Fibroblast of lung (primary cell): ENCODE results near the gene APOA1. TPM values are rescaled to one million over a fixed set of nuclear protein-coding genes. Genes with fewer than 3 reads are reported as not detected.

Experiments used
- DNase-seq, 2 donors: peaks; one replicate each; pipeline versions ENCODE4 v3.0.0 to v3.0.0-alpha.2; 2010; ENCODE audit warnings: low read depth in 2 of 2
- H2AFZ ChIP-seq: 2 replicates; pipeline ENCODE4 v1.5.1; 2012; ENCODE audit warnings: low read length, control low read depth, inconsistent platforms
- H3K27ac ChIP-seq: 2 replicates; pipeline ENCODE4 v1.5.1; 2011; ENCODE audit warnings: low read length, control low read depth; ENCODE audit not compliant: insufficient read depth
- H3K27me3 ChIP-seq: 2 replicates; pipeline ENCODE4 v1.5.1; 2011; ENCODE audit warnings: mild to moderate bottlenecking, low read length; ENCODE audit not compliant: control insufficient read depth, insufficient read depth
- H3K36me3 ChIP-seq: 2 replicates; pipeline ENCODE4 v1.5.1; 2011; ENCODE audit warnings: low read length; ENCODE audit not compliant: control insufficient read depth, insufficient read depth
- H3K4me1 ChIP-seq: 2 replicates; pipeline ENCODE4 v1.5.1; 2011; ENCODE audit warnings: low read length; ENCODE audit not compliant: control insufficient read depth, insufficient read depth; ENCODE audit errors: extremely low read depth
- H3K4me2 ChIP-seq: 2 replicates; pipeline ENCODE4 v1.5.1; 2011; ENCODE audit warnings: low read length, control low read depth; ENCODE audit not compliant: insufficient read depth; ENCODE audit errors: extremely low read depth
- H3K4me3 ChIP-seq, 4 experiments: fragments of 200-600 bp in 1 of 4; sonication (generic) in 1 of 4; replicated peaks in 1 of 4; 2 replicates each; pipeline ENCODE4 v1.5.1; 2011 to 2016; ENCODE audit warnings: low read length in 4 of 4, low read depth in 3 of 4, mild to moderate bottlenecking in 3 of 4, control low read depth in 2 of 4, inconsistent platforms in 1 of 4, mixed read lengths in 1 of 4; ENCODE audit not compliant: insufficient read depth in 1 of 4; ENCODE audit errors: control extremely low read depth in 1 of 4
- H3K79me2 ChIP-seq: 2 replicates; pipeline ENCODE4 v1.5.1; 2012; ENCODE audit warnings: mild to moderate bottlenecking, low read length, inconsistent platforms; ENCODE audit not compliant: control insufficient read depth, insufficient read depth
- H3K9ac ChIP-seq: 2 replicates; pipeline ENCODE4 v1.5.1; 2011; ENCODE audit warnings: mild to moderate bottlenecking, low read length, control low read depth; ENCODE audit not compliant: insufficient read depth
- H3K9me3 ChIP-seq: 2 replicates; pipeline ENCODE4 v1.5.1; 2012; ENCODE audit warnings: low read depth, low read length; ENCODE audit not compliant: control insufficient read depth, insufficient read depth
- H4K20me1 ChIP-seq: 2 replicates; pipeline ENCODE4 v1.5.1; 2011; ENCODE audit warnings: low read length; ENCODE audit not compliant: control insufficient read depth, insufficient read depth; ENCODE audit errors: extremely low read depth
- CTCF ChIP-seq, 2 donors: IDR thresholded peaks in 1 of 2; conservative IDR thresholded peaks in 1 of 2; 1 replicate in 1 of 2; 2 replicates in 1 of 2; pipeline ENCODE4 v1.5.1; 2011 to 2012; ENCODE audit warnings: low read length in 2 of 2, control low read depth in 1 of 2, inconsistent platforms in 1 of 2, low read depth in 1 of 2, mild to moderate bottlenecking in 1 of 2
- EZH2 ChIP-seq: IDR thresholded peaks from 2 replicates; pipeline ENCODE4 v1.5.1; 2012; ENCODE audit warnings: low read length, control low read depth, mild to moderate bottlenecking; ENCODE audit errors: missing control alignments
- polyA plus RNA-seq, 2 donors: library from polyadenylated mRNA; depleted of rRNA in 1 of 2; stranded (reverse) in 1 of 2; unstranded in 1 of 2; fragments of >200 nt; gene quantifications; 2 replicates each; pipeline ENCODE4 v1.2.1, GENCODE V29; 2011 to 2012; ENCODE audit warnings: missing spikeins in 1 of 2
- total RNA-seq: library from RNA; depleted of rRNA; stranded (reverse); fragments of >200 nt; gene quantifications from 2 replicates; pipeline ENCODE4 v1.2.1, GENCODE V29; 2014

Gene APOA1
- total and polyA plus RNA-seq, 2 donors (not counting 1 experiment from before 2014, with no cell fraction given), result 0.05 TPM; not detected in 1

GRCh38 chr11:116862185-116862584 lies 24.8 kb upstream of the APOA1 start:
- DNase-seq, result no peak
- Histone ChIP-seq H3K79me2 (no peaks in the 10 kb centered on the region), H4K20me1 (no peaks in the 10 kb centered on the region), H2AFZ (no peak overlapping the region), H3K27ac (no peak overlapping the region), H3K36me3 (peaks cover 18% of the 10 kb centered on the region), H3K4me1 (peaks cover 2% of the 10 kb centered on the region), H3K4me2 (no peak overlapping the region), H3K9ac (no peak overlapping the region), H3K4me3 (no peak overlapping the region), H3K27me3 (no peaks in the 10 kb centered on the region), H3K9me3 (no peaks in the 10 kb centered on the region)
- TF ChIP-seq CTCF (conservative IDR thresholded peaks at IDR 0.05 in 1 of 2, IDR thresholded peaks at IDR 0.05 in 1 of 2; ENCODE audit: low read depth in 1 of 2, low read length in 2 of 2) (no peak), EZH2 (no peak)

- H3K27me3 ChIP-seq, result no peaks in the 10 kb centered on the region
- DNase-seq, result peak in 1 of 2 donors; percentile 91
- no peak overlapping the region for H3K9ac ChIP-seq
- H4K20me1 ChIP-seq, result no peaks in the 10 kb centered on the region
- TF ChIP-seq EZH2 (no peak), CTCF (conservative IDR thresholded peaks at IDR 0.05 in 1 of 2, IDR thresholded peaks at IDR 0.05 in 1 of 2; ENCODE audit: low read depth in 1 of 2, low read length in 2 of 2) (no peak)
- peaks cover 15% of the 10 kb centered on the region for H3K36me3 ChIP-seq
- H3K27ac ChIP-seq, result no peak overlapping the region
- H3K9me3 ChIP-seq, result no peaks in the 10 kb centered on the region
- H3K4me3 ChIP-seq, result no peak overlapping the region
- no peaks in the 10 kb centered on the region for H3K79me2 ChIP-seq
- H3K4me2 ChIP-seq, result no peak overlapping the region
- no peak overlapping the region for H2AFZ ChIP-seq
- peaks cover 2% of the 10 kb centered on the region for H3K4me1 ChIP-seq
Observed at GRCh38 chr11:116861539-116861938, 24.1 kb upstream of the APOA1 start.

GRCh38 chr11:116860303-116860702 lies 22.9 kb upstream of the APOA1 start:
- Histone ChIP-seq H4K20me1 (no peaks in the 10 kb centered on the region), H3K4me1 (peaks cover 2% of the 10 kb centered on the region), H3K36me3 (peaks cover 15% of the 10 kb centered on the region), H3K27ac (no peak overlapping the region), H3K9ac (no peak overlapping the region), H3K9me3 (no peaks in the 10 kb centered on the region), H3K4me3 (no peak overlapping the region), H3K4me2 (no peak overlapping the region), H3K27me3 (no peaks in the 10 kb centered on the region), H2AFZ (no peak overlapping the region), H3K79me2 (no peaks in the 10 kb centered on the region)
- TF ChIP-seq EZH2 (no peak), CTCF (conservative IDR thresholded peaks at IDR 0.05 in 1 of 2, IDR thresholded peaks at IDR 0.05 in 1 of 2; ENCODE audit: low read depth in 1 of 2, low read length in 2 of 2) (no peak)
- no peak for DNase-seq
